Fibroblast of upper back skin (primary cell): Measurements from ENCODE around the gene OASL.
A peak's percentile ranks its signal among the peaks of the same experiment; 100 is the strongest.

ENCODE experiments used
- DNase-seq: peaks from one replicate; pipeline ENCODE4 v3.0.0-alpha.2; 2013

The OASL gene

DNA sequence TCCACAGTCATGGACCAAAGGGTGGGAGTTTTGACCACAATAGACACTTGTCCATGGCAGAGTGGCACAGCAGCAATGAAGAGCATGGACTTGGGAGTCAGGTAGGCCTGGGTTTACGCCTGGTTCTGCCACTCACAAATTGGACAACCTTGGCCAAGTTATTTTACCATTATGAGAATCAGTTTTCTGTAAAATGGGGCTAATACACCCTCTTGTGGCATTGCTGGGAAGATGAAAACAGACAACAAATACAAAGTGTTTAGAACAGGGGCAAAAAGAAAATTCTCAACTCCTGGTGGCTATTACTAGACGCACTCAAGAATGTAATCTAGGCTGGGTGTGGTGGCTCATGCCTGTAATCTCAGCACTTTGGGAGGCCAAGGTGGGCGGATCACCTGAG is 25.3 kb downstream of the OASL start:
- DNase-seq = no peak

DNA sequence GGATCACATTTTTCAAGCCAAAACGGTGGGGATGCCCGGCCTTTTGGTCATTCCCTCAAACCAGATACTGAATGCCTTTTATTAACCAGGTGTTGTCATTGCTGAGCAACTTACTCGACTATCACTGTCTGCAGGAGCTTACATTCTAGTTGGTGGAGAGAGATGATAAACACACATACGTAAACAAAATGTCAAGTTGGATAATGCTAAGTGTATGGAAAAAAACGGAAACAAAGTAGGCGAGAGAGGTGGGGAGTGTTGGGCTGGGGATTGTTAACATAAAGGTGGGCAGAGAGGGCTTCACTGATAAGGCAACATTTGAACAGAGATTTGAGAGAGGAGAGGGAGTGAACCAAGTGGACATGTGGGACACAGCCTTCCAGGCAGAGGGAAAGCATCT is 27.2 kb downstream of the OASL start:
- DNase-seq = no peak

DNA sequence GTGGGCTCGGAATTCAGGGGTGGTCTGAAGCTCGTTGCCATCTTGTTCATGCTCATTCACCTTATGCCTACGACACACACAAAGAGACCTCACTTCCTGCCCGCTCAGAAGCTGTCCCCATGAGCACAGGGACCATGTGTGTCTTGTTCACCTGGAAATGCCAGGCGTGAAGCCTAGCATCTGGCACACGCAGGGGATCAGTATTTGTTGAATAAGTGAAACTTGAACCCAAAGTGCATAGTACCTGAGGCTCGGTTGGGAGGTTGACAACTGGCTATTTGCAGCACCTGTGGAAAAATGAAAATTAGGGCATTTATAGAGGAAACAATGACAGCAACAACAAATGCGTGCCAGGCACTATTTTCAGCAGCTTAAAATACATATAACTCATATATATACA is 28.2 kb downstream of the OASL start:
- no peak for DNase-seq

DNA sequence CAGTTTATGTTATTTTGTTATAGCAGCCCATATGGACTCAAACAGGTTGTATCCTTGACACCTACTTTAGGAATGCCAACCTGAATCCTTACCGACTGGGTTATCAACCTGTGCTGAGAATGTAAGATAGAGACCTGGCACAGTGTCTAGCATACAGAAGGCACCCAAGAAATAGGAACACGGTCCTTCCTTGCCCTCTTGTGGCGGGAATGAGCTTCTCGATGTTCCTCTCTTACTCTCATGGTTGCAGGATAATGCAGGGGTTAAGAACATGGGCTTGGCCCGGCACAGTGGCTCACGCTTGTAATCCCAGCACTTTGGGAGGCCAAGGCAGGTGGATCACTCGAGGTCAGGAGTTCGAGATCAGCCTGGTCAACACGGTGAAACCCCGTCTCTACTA is 29.3 kb downstream of the OASL start:
- peak; percentile 34 for DNase-seq

DNA sequence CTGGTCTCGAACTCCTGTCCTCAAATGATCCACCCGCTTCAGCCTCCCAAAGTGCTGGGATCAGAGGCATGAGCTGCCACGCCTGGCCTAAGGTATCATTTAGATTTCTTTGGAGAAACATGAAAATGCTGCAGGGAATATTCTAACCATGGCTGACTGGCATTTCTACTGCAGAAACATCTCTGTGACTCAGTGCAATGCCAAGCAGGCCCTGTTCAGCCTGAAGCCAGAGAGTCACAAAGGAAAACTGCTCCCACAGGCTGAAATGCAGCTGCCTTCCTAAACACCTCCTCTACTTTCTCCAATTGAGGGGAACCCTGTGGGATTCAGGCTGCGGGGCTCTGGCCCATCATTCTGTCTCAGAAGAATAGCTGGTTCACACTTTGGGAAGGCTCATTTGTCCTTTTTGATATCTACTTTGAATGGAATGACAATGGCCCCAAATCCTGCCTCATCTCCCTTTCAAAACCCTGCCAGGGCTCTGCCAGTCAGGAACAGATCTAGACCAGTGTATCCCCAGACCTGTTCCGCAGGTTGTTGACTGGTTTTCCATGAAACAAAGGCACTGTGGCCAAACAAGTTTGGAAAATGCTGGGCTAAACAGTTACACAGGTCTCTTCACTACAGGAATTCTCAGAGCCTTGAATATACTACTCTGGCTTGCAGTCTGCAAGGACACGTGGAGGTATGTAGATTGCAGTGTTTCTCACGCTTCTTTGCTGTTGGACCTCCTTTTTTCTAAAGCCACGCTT is 30.5 kb downstream of the OASL start:
- DNase-seq = no peak

DNA sequence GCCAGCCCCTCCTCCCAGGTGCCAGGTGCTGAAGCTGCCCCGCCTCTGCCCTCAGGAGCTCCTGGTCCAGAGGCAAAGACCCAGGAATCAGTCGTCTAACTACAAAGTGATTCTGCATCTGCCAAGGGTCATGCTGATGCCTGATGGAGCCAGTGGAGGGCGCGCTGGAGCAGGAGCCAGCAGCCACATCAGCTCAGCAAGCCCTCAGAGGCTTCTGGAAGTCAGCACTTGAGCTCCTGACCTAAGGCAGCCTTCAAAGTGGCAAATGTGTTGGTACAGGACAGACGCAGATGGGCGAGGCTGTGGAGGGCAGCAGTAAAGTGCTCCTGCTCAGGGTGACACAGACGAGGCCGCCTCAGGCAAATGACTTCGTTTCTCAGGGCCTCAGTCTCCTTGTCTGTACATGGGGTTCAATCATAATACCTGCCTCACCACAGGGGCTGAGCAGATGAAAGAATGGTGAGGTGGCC is 33.7 kb downstream of the OASL start:
- DNase-seq = peak; percentile 11

DNA sequence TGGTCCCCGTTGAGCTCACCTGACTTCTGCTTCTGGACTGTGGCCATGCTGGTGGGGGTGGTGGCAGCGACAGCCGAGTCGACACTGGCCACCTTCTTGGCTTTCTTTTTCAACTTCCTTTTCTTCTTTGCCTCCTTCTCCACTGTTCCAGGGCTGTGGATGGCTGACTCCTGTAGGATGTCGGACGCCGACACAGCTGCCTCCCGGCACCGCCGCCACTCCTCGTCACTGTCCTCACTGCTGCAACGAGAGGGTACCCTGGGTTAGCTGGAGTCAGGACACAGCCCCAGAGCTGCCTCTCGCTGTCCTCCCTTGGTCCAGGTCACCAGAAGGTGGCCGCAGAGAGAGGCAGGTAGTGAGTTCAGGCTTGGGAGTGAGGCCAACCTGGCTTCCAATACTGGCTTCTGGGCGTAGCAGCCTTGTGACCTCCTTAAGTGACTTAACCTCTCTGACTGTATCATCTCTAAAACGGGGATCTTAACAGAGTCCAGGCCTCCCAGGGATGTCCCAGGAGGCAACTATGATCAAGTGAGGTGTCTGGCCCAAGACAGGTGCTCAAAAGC is 34.7 kb downstream of the OASL start:
- no peak for DNase-seq

DNA sequence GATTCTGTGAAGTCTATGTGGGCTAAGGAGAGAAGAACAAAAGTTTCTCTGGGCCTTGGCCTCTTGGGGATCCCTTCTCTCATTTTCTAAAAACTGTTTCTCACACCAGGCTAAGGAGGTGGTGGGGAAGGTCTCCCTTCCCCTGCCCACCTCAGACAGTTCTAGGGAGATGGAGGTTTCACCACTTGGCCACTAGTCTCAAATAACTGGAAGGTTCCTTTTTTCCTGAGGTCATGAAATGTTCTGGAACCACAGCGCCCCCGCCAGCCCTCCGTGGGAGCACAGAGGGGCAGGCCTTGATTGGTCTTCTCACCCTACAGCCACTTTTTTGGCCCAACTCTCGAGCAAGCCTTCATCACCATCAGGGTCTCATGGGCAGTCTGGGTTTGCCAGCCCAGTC is 35.4 kb downstream of the OASL start:
- DNase-seq = no peak

DNA sequence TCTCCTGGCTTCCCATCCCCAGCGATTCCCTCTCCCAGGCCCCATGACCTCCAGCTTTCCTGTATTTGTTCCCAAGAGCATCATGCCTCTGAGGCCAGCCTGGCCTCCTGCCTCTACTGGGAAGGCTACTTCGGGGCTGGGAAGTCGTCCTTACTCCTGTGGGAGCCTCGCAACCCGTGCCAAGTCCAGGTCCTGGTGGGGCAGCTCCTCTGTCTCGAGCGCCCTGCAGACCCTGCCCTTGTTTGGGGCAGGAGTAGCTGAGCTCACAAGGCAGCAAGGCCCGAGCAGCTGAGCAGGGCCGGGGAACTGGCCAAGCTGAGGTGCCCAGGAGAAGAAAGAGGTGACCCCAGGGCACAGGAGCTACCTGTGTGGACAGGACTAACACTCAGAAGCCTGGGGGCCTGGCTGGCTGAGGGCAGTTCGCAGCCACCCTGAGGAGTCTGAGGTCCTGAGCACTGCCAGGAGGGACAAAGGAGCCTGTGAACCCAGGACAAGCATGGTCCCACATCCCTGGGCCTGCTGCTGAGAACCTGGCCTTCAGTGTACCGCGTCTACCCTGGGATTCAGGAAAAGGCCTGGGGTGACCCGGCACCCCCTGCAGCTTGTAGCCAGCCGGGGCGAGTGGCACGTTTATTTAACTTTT is 37.1 kb downstream of the OASL start:
- no peak for DNase-seq

DNA sequence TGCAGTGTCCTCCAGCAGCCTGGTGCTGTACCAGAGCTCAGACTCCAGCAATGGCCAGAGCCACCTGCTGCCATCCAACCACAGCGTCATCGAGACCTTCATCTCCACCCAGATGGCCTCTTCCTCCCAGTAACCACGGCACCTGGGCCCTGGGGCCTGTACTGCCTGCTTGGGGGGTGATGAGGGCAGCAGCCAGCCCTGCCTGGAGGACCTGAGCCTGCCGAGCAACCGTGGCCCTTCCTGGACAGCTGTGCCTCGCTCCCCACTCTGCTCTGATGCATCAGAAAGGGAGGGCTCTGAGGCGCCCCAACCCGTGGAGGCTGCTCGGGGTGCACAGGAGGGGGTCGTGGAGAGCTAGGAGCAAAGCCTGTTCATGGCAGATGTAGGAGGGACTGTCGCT is 38.0 kb downstream of the OASL start:
- no peak for DNase-seq

DNA sequence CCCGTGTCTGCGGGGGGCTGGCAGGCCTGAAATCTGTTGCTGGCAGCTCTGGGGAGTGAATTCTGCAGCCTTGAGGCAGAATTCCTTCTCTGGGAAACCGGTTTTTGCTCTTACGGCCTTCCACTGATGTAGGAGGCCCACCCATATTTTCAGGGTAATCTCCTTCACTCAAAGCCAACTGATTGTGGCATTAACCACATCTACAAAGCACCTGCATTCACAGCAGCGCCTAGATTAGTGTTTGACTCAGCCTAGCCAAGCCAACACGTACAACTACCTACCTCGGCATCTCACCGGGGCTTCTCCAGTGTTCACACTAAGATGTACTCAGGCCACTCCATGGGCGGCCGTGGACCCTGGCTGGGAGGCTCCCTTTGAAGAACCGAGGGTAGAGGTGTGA is 38.5 kb downstream of the OASL start:
- no peak for DNase-seq

DNA sequence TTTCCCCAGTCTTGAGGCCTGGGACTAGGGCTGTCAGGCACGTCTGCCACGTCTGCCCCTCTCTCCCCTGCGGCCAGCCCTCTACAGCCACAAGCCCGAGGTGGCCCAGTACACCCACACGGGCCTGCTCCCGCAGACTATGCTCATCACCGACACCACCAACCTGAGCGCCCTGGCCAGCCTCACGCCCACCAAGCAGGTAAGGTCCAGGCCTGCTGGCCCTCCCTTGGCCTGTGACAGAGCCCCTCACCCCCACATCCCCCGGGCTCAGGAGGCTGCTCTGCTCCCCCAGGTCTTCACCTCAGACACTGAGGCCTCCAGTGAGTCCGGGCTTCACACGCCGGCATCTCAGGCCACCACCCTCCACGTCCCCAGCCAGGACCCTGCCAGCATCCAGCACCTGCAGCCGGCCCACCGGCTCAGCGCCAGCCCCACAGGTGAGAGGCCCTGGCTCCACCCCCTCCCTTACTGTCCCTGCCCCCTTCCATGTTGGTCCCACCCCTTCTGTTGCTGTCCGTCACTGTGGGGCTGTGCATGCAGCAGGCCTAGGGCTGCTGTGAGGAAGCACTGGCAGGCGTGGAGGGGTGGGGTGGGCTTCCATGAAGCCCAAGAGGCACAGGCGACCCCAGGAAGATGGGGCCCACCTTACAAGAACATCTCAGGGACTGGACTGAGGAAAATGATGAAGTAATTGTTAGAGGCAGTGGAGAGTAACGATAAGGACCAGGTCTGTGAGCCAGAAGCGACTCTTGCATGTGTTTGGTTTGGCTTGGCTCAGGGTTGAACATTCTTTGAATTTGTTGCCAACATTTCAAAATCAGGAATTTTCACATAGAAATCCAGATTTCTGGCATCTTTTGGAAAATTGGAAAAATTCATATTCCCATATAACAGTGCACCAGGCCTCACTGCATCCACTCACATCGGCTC is 39.6 kb downstream of the OASL start:
- DNase-seq = peak; percentile 28

DNA sequence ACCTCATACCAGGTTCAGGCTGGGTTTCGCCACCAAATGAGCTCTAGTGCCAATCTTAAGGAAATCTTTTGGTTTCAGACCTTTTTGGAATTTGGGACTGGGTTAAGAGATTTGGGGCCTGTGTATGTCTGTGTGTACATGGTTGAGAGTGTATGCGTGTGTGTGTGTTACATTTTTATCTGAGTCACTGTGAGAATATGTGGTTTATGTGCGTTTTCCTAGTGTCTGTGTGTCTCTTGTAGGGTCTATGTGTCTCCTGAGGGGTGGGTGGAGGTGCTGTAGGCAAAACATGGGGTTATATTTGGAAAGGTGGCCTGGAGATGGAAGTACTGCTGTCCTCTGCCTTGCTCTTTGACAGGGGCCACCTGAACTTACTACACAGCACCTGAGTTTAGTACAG is 40.6 kb downstream of the OASL start:
- no peak for DNase-seq

DNA sequence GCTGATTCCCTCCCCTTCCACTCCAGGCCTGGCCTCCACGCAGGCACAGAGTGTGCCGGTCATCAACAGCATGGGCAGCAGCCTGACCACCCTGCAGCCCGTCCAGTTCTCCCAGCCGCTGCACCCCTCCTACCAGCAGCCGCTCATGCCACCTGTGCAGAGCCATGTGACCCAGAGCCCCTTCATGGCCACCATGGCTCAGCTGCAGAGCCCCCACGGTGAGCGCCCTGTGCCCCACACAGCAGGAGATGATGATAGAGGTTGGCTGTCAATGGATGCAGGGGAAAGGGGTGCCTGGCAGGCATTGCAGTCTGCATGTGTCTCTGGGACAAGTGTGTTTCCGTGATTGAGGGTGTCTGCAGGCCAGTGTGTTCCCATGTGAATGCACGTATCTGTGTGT is 41.6 kb downstream of the OASL start:
- DNase-seq = no peak

DNA sequence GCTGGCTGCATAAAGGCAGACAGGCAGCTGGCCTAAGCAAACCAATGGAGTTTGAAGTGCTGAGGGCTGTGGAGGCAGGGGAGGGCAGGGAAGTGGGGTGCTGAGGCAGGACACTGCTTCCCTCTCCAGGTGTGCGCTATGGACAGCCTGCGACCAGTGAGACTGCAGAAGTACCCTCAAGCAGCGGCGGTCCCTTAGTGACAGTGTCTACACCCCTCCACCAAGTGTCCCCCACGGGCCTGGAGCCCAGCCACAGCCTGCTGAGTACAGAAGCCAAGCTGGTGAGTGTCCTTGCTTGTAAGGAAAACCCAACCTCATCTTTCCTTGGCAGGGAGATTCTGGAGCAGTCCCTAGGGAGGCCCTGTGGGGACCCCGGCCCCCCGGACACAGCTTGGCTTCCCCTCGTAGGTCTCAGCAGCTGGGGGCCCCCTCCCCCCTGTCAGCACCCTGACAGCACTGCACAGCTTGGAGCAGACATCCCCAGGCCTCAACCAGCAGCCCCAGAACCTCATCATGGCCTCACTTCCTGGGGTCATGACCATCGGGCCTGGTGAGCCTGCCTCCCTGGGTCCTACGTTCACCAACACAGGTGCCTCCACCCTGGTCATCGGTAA is 42.8 kb downstream of the OASL start:
- DNase-seq = no peak

DNA sequence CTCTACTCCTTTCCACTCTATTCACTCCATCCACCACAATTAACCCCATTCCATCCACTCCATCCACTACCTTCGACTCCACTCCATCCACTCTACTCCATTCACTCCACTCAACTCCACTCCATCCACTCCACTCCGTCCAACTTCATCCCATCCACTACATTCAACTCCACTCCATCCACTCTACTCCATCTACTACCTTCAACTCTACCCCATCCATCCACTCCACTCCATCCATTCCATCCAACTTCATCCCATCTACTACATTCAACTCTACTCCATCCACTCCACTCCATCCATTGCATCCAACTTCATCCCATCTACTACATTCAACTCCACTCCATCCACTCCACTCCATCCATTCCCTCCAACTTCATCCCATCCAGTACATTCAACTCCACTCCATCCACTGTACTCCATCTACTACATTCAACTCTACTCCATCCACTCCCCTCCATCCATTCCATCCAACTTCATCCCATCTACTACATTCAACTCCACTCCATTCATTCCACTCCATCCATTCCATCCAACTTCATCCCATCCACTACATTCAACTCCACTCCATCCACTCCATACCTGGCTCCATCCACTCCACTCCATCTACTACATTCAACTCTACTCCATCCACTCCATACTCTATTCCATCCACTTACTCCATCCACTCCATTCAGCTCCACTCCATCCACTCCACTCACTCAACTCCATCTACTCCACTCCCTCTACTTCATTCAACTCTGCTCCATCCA is 44.3 kb downstream of the OASL start:
- DNase-seq = no peak

DNA sequence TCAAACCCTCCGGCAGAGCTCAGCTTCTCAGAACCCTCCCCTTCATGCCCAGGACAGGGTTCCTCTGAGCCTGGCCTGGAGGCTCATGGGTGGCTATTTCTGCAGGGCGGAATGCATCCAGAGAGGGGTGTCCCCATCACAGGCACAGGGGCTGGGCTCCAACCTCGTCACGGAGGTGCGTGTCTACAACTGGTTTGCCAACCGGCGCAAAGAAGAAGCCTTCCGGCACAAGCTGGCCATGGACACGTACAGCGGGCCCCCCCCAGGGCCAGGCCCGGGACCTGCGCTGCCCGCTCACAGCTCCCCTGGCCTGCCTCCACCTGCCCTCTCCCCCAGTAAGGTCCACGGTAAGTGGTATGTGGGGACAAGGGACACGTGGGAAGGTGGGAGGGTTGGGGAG is 45.0 kb downstream of the OASL start:
- no peak for DNase-seq

DNA sequence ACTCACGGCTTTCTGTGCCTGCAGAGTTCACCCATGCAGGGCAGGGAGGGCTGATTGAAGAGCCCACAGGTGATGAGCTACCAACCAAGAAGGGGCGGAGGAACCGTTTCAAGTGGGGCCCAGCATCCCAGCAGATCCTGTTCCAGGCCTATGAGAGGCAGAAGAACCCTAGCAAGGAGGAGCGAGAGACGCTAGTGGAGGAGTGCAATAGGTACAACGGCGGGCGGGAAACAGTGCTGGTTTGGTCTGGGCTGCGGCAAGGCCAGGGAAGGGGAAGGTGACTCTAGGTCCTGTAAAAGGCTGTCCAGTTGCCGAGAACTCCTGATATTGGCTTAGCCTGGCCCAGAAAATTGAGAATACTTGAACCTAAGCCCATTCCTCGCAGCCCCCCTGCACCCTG is 45.5 kb downstream of the OASL start:
- no peak for DNase-seq

DNA sequence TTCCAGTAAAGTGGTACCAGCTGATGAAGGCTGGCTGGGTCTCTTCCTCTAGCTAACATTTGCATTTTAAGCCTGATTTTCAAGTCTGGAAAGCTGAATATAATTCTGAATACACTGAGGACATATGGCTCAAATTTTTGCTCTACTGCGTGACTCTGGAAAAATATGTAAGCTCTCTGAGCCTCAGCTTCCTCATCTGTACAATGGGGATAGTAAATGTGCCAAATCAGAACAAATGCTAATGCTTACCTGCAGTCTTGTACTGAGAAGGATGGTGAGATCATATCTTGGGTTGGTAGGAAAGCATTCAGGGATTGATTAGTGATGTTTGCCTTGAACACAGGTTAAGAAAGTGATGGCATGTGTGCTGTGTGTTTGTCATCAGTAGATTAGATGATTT is 46.1 kb downstream of the OASL start:
- no peak for DNase-seq

DNA sequence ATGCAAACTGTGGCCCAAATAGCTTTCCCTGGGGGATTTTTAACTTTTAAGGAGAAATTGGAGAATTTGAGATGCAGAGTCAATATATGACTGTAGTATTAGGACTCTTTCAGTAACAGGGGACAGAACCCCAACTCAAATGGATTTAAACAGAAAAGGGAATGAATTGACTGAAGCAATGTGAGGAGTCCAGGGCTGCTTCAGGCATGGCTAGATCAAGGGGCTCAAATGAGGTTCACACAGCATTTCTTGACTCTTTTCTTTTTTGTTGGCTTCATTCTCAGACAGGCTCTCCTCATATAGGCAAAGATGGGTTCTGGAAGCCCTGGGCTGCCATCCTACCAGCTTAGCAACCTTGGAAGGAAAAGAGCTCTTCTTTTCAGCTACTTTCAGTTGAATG is 47.1 kb downstream of the OASL start:
- DNase-seq = no peak

DNA sequence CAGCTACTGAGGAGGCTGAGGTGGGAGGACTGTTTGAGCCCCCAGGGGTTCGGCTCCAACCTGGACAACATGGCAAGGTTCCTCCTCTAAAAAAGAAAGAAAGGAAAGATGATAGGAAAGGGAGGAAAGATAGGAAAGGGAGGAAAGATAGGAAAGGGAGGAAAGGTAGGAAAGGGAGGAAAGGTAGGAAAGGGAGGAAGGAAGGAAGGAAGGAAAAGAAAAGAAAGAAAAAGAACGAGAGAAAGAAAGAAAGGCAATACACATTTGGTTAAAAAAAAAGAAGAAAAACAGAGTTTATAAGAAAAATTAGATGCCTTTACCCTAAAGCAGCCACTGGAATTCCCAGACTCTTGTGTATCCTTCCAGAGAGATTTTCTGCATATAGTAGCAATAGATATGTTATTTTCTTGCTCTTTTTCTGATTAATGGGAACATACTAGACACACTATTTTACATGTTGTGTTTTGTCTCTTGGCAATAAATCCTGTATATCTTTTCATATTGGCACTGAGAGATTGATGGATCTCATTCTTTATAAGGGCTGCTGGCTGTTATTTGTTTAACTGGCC is 48.5 kb downstream of the OASL start:
- DNase-seq = no peak

DNA sequence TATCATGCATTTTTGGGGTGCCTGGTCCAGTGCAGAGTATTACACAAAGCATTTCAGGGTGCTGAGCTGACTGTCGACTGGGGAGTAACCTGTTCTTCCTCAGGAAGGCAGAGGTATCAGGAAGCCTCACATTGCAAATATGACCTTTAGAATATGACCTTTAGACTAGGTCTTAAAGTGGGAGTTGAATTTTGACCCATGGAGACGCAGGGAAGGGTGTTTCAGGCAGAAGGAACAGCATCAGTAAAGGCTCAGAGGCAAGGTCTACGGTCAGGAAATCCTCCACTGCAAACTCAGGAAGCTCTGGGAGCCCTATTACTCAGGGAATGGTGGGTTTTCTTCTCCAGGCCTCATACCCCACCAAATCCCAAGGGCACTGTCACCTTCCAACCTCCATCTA is 49.4 kb downstream of the OASL start:
- no peak for DNase-seq
